ENCODE data around the gene SPX.

DNA sequence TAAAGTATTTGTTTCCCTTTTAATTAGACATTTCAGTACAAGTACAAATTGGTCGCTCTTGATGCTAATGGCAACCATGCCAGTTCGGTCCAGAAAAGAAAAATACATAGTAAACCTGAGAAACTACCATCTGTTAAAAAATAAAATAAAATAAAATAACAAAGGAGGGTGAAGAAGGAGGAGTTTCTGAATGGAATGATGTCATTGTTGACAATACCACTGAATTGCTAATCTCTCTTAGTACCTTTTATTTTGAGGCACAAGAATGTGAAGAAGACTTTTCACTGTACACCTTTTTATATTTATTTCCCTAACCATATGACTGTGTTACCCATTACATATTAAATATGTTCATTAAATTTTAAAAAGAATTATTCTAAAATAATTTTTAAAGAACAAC is 19.5 kb downstream of the SPX start:
- TF ChIP-seq, protein P1, sequence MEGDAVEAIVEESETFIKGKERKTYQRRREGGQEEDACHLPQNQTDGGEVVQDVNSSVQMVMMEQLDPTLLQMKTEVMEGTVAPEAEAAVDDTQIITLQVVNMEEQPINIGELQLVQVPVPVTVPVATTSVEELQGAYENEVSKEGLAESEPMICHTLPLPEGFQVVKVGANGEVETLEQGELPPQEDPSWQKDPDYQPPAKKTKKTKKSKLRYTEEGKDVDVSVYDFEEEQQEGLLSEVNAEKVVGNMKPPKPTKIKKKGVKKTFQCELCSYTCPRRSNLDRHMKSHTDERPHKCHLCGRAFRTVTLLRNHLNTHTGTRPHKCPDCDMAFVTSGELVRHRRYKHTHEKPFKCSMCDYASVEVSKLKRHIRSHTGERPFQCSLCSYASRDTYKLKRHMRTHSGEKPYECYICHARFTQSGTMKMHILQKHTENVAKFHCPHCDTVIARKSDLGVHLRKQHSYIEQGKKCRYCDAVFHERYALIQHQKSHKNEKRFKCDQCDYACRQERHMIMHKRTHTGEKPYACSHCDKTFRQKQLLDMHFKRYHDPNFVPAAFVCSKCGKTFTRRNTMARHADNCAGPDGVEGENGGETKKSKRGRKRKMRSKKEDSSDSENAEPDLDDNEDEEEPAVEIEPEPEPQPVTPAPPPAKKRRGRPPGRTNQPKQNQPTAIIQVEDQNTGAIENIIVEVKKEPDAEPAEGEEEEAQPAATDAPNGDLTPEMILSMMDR (conservative IDR thresholded peaks at IDR 0.05), result no peak
- TF ChIP-seq EZH2 (IDR thresholded peaks at IDR 0.05; ENCODE audit: low read depth), result no peak

Data from PC-9 (cell line).